CD14-positive monocyte (primary cell): ENCODE data around the gene CNTNAP1. TPM values are rescaled to one million over a fixed set of nuclear protein-coding genes. Genes with fewer than 3 reads are reported as not detected.

Source experiments
- DNase-seq, 3 donors: peaks; one replicate each; pipeline ENCODE4 v3.0.0-alpha.2; 2011 to 2022
- H2AFZ ChIP-seq: 2 replicates; pipeline ENCODE4 v1.6.0; 2012; ENCODE audit warnings: mild to moderate bottlenecking, low read depth, low read length, inconsistent platforms; ENCODE audit not compliant: insufficient read depth, poor library complexity, severe bottlenecking
- H3K27ac ChIP-seq, 2 donors: 1 replicate in 1 of 2; 2 replicates in 1 of 2; pipeline ENCODE4 v1.5.1; 2012 to 2013; ENCODE audit warnings: low read length in 2 of 2, control low read depth in 1 of 2, inconsistent platforms in 1 of 2, low read depth in 1 of 2, mild to moderate bottlenecking in 1 of 2
- H3K27me3 ChIP-seq, 2 donors: one replicate each; pipeline versions ENCODE4 v1.6.0 to v1.6.1; 2011 to 2013; ENCODE audit warnings: low read length in 2 of 2; ENCODE audit not compliant: control insufficient read depth in 2 of 2, insufficient read depth in 2 of 2
- H3K36me3 ChIP-seq, 2 donors: replicated peaks in 1 of 2; 1 replicate in 1 of 2; 2 replicates in 1 of 2; pipeline versions ENCODE4 v1.5.1 to v1.6.1; 2012 to 2013; ENCODE audit warnings: low read length in 2 of 2, control low read depth in 1 of 2, inconsistent platforms in 1 of 2, mild to moderate bottlenecking in 1 of 2; ENCODE audit not compliant: insufficient read depth in 2 of 2, control insufficient read depth in 1 of 2
- H3K4me1 ChIP-seq, 2 donors: 1 replicate in 1 of 2; 2 replicates in 1 of 2; pipeline versions ENCODE4 v1.5.1 to v1.6.1; 2012 to 2013; ENCODE audit warnings: low read length in 2 of 2, control low read depth in 1 of 2, inconsistent platforms in 1 of 2, mild to moderate bottlenecking in 1 of 2, moderate library complexity in 1 of 2; ENCODE audit not compliant: insufficient read depth in 2 of 2, control insufficient read depth in 1 of 2
- H3K4me2 ChIP-seq: replicated peaks from 2 replicates; pipeline ENCODE3; 2012; ENCODE audit warnings: low read length, moderate library complexity, mild to moderate bottlenecking; ENCODE audit not compliant: poor library complexity, severe bottlenecking; ENCODE audit errors: extremely low read depth
- H3K4me3 ChIP-seq, 3 experiments: fragments of 200-600 bp in 1 of 3; sonication (generic) in 1 of 3; replicated peaks in 1 of 3; 1 replicate in 2 of 3; 2 replicates in 1 of 3; pipeline ENCODE4 v1.5.1; 2011 to 2013; ENCODE audit warnings: low read length in 3 of 3, mild to moderate bottlenecking in 3 of 3, control low read depth in 2 of 3, low read depth in 2 of 3, inconsistent platforms in 1 of 3, moderate library complexity in 1 of 3
- H3K79me2 ChIP-seq: 2 replicates; pipeline ENCODE4 v1.6.0; 2012; ENCODE audit warnings: mild to moderate bottlenecking, control low read depth, inconsistent platforms, low read length, moderate library complexity; ENCODE audit not compliant: insufficient read depth
- H3K9ac ChIP-seq: 2 replicates; pipeline ENCODE4 v1.6.0; 2017; ENCODE audit warnings: low read length, mild to moderate bottlenecking; ENCODE audit not compliant: insufficient read depth, poor library complexity, severe bottlenecking
- H3K9me3 ChIP-seq, 2 donors: replicated peaks in 1 of 2; 1 replicate in 1 of 2; 2 replicates in 1 of 2; pipeline versions ENCODE4 v1.5.1 to v1.6.1; 2012 to 2013; ENCODE audit warnings: low read length in 2 of 2, control low read depth in 1 of 2; ENCODE audit not compliant: control insufficient read depth in 1 of 2, insufficient read depth in 1 of 2
- H4K20me1 ChIP-seq: 2 replicates; pipeline ENCODE4 v1.6.0; 2012; ENCODE audit warnings: mild to moderate bottlenecking, low read length, control low read depth, moderate library complexity; ENCODE audit not compliant: insufficient read depth
- H3K27ac Mint-ChIP-seq, 7 donors: one replicate each; pipeline ENCODE4 v1.8.0; 2020; ENCODE audit warnings: mild to moderate bottlenecking in 7 of 7, mixed read lengths in 7 of 7, moderate library complexity in 6 of 7, inconsistent platforms in 2 of 7
- H3K27me3 Mint-ChIP-seq, 3 donors: one replicate each; pipeline ENCODE4 v1.8.0; 2021 to 2022; ENCODE audit warnings: low read depth in 3 of 3, mild to moderate bottlenecking in 3 of 3, mixed read lengths in 3 of 3, moderate library complexity in 3 of 3, inconsistent platforms in 1 of 3
- H3K36me3 Mint-ChIP-seq, 2 donors: one replicate each; pipeline ENCODE4 v1.8.0; 2020; ENCODE audit warnings: mixed read lengths in 2 of 2, inconsistent platforms in 1 of 2, mild to moderate bottlenecking in 1 of 2
- H3K4me1 Mint-ChIP-seq: one replicate; pipeline ENCODE4 v1.8.0; 2020; ENCODE audit warnings: mild to moderate bottlenecking, mixed read lengths
- H3K4me3 Mint-ChIP-seq, 2 donors: one replicate each; pipeline ENCODE4 v1.8.0; 2020; ENCODE audit warnings: mild to moderate bottlenecking in 2 of 2, mixed read lengths in 2 of 2, moderate library complexity in 1 of 2
- H3K9me3 Mint-ChIP-seq, 7 donors: one replicate each; pipeline ENCODE4 v1.8.0; 2020 to 2022; ENCODE audit warnings: mixed read lengths in 7 of 7, mild to moderate bottlenecking in 6 of 7, moderate library complexity in 6 of 7, inconsistent platforms in 2 of 7
- WGBS: methylation state at CpG from one replicate; pipeline ENCODE4 v1.1.5; 2013; ENCODE audit warnings: missing lambda C conversion rate; ENCODE audit not compliant: insufficient coverage; 5-methylcytosine and 5-hydroxymethylcytosine counted together
- intact Hi-C, 2 donors: fragments of 100-400 bp; cut with micrococcal nuclease; formaldehyde crosslinking; loops; one replicate each; pipeline versions ENCODE4 v1.15.0 to v1.15.1; 2023
- polyA plus RNA-seq, 3 donors: library from polyadenylated mRNA; depleted of rRNA in 1 of 3; unstranded in 2 of 3; stranded (reverse) in 1 of 3; fragments of 300-500 nt in 2 of 3; fragments of >200 nt in 1 of 3; fragmentation: Illumina TruSeq in 2 of 3; gene quantifications; 1 replicate in 2 of 3; 2 replicates in 1 of 3; pipeline ENCODE4 v1.2.3, GENCODE V29; 2012 to 2021
- TF ChIP-seq, protein P1 (sequence below): fragments of 200-600 bp; IDR thresholded peaks from one replicate; pipeline ENCODE4 v1.8.0; 2022; ENCODE audit warnings: antibody characterized with exemption, mild to moderate bottlenecking

Gene CNTNAP1
- polyA plus RNA-seq, 3 donors, result 0.23 to 0.24 TPM; not detected in 1

GRCh38 chr17:42698736-42699414, 16.5 kb downstream of the CNTNAP1 start:
- Mint-ChIP-seq H3K4me3 (no peak overlapping the region), H3K9me3 (no peaks in the 10 kb centered on the region), H3K36me3 (peaks cover 47 to 64% of the 10 kb centered on the region in 2 donors), H3K4me1 (no peaks in the 10 kb centered on the region), H3K27me3 (peaks cover 0 to 2% (median 0%) of the 10 kb centered on the region in 3 donors), H3K27ac (no peak overlapping the region)
- Histone ChIP-seq H3K36me3 (peaks cover 37 to 55% of the 10 kb centered on the region in 2 donors), H3K9me3 (no peaks in the 10 kb centered on the region), H3K27me3 (no peaks in the 10 kb centered on the region), H3K9ac (no peak overlapping the region), H3K4me3 (no peak overlapping the region), H3K4me2 (no peak overlapping the region), H4K20me1 (no peaks in the 10 kb centered on the region), H2AFZ (no peak overlapping the region), H3K79me2 (no peaks in the 10 kb centered on the region), H3K4me1 (no peaks in the 10 kb centered on the region), H3K27ac (no peak overlapping the region)
- intact Hi-C loops, result no loop called here
- no CpG with 5 or more reads among the region's 2 CpGs for WGBS
- TF ChIP-seq, protein P1, sequence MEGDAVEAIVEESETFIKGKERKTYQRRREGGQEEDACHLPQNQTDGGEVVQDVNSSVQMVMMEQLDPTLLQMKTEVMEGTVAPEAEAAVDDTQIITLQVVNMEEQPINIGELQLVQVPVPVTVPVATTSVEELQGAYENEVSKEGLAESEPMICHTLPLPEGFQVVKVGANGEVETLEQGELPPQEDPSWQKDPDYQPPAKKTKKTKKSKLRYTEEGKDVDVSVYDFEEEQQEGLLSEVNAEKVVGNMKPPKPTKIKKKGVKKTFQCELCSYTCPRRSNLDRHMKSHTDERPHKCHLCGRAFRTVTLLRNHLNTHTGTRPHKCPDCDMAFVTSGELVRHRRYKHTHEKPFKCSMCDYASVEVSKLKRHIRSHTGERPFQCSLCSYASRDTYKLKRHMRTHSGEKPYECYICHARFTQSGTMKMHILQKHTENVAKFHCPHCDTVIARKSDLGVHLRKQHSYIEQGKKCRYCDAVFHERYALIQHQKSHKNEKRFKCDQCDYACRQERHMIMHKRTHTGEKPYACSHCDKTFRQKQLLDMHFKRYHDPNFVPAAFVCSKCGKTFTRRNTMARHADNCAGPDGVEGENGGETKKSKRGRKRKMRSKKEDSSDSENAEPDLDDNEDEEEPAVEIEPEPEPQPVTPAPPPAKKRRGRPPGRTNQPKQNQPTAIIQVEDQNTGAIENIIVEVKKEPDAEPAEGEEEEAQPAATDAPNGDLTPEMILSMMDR, result no peak
- no peak for DNase-seq

DNA sequence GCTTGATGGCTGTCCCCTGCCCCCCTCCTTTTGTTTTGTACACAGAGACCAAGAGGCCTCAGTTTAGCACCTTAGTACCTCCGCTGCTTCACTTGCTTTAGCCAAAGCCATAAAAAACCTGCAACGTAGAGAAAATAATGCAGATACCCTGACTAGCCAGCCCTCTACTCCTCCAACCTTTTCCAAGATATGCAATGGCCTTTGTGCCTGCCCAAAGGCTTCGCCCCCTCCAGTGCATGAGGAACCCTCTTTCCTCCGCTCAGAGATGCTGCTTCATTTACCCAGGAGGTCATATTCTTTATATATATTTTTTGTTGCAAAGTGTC, 17.0 kb downstream of the CNTNAP1 start:
- 100% methylated on average over 2 of the region's 4 CpGs for WGBS
- H3K4me1 Mint-ChIP-seq, result no peaks in the 10 kb centered on the region
- no peak overlapping the region for H3K27ac ChIP-seq
- intact Hi-C loops, result no loop called here
- H3K9ac ChIP-seq, result no peak overlapping the region
- H3K36me3 ChIP-seq, result peaks cover 42 to 60% of the 10 kb centered on the region in 2 donors
- H3K27ac Mint-ChIP-seq, result no peak overlapping the region
- H3K27me3 Mint-ChIP-seq, result peaks cover 0 to 2% (median 0%) of the 10 kb centered on the region in 3 donors
- peaks cover 51 to 69% of the 10 kb centered on the region in 2 donors for H3K36me3 Mint-ChIP-seq
- TF ChIP-seq, protein P1, result no peak
- H3K27me3 ChIP-seq, result no peaks in the 10 kb centered on the region
- H3K4me3 ChIP-seq, result no peak overlapping the region
- no peaks in the 10 kb centered on the region for H3K79me2 ChIP-seq
- no peak overlapping the region for H2AFZ ChIP-seq
- DNase-seq, result no peak
- H3K4me1 ChIP-seq, result no peaks in the 10 kb centered on the region
- no peak overlapping the region for H3K4me2 ChIP-seq
- H3K9me3 ChIP-seq, result no peaks in the 10 kb centered on the region
- no peaks in the 10 kb centered on the region for H4K20me1 ChIP-seq
- H3K4me3 Mint-ChIP-seq, result no peak overlapping the region
- no peaks in the 10 kb centered on the region for H3K9me3 Mint-ChIP-seq
